DND-41 (cell line): Measurements from ENCODE around the gene ALDH3A1.

ENCODE experiments used
- CTCF ChIP-seq: IDR thresholded peaks from 2 replicates; pipeline ENCODE4 v1.5.1; 2012; ENCODE audit warnings: borderline replicate concordance, low read length, moderate library complexity, mild to moderate bottlenecking; ENCODE audit not compliant: poor library complexity, severe bottlenecking; ENCODE audit errors: extremely low read depth
- EZH2 ChIP-seq: IDR thresholded peaks from 3 replicates; pipeline ENCODE4 v1.6.1; 2012; ENCODE audit warnings: borderline replicate concordance, low read depth, mild to moderate bottlenecking, moderate library complexity, low read length, inconsistent platforms; ENCODE audit not compliant: severe bottlenecking

- TF ChIP-seq CTCF (no peak), EZH2 (no peak)
These were observed 7.9 kb upstream of the ALDH3A1 start for GRCh38 chr17:19755821-19756510.
